H1 (cell line): Measurements from ENCODE around the gene AAR2.

Experiments
- BRCA1 ChIP-seq: IDR thresholded peaks from 2 replicates; pipeline ENCODE4 v1.6.1; 2012; ENCODE audit warnings: low read depth, low read length, improper control_type of control experiment
- CEBPB ChIP-seq: IDR thresholded peaks from 2 replicates; pipeline ENCODE4 v1.6.1; 2012; ENCODE audit warnings: low read depth, low read length
- CHD1 ChIP-seq: IDR thresholded peaks from 2 replicates; pipeline ENCODE4 v1.6.1; 2012; ENCODE audit warnings: low read depth, low read length, improper control_type of control experiment
- CTCF ChIP-seq, 3 experiments: IDR thresholded peaks; 1 replicate in 2 of 3; 2 replicates in 1 of 3; pipeline versions ENCODE4 v1.5.1 to v1.6.1; 2011; ENCODE audit warnings: low read length in 3 of 3, mild to moderate bottlenecking in 3 of 3, inconsistent platforms in 2 of 3, low read depth in 1 of 3, moderate library complexity in 1 of 3; ENCODE audit not compliant: insufficient read depth in 1 of 3; ENCODE audit errors: control extremely low read depth in 1 of 3
- EZH2 ChIP-seq: fragments of 200-600 bp; sonication (generic); IDR thresholded peaks from 2 replicates; pipeline ENCODE4 v1.7.1; 2012; ENCODE audit warnings: low read depth, mild to moderate bottlenecking, moderate library complexity, low read length, inconsistent platforms; ENCODE audit not compliant: severe bottlenecking
- JUN ChIP-seq: IDR thresholded peaks from 2 replicates; pipeline ENCODE4 v1.6.1; 2011; ENCODE audit warnings: low read depth, mild to moderate bottlenecking, improper control_type of control experiment, low read length
- MAX ChIP-seq: IDR thresholded peaks from 2 replicates; pipeline ENCODE4 v1.6.1; 2012; ENCODE audit warnings: inconsistent platforms
- POLR2A ChIP-seq, 2 experiments: IDR thresholded peaks; 1 replicate in 1 of 2; 2 replicates in 1 of 2; pipeline ENCODE4 v1.6.1; 2011; ENCODE audit warnings: low read depth in 2 of 2, low read length in 2 of 2, mild to moderate bottlenecking in 2 of 2; ENCODE audit errors: control extremely low read depth in 1 of 2
- POLR2AphosphoS5 ChIP-seq: IDR thresholded peaks from 2 replicates; pipeline ENCODE4 v1.6.1; 2011; ENCODE audit warnings: low read depth, low read length
- SIX5 ChIP-seq: IDR thresholded peaks from 2 replicates; pipeline ENCODE4 v1.6.1; 2011; ENCODE audit warnings: mild to moderate bottlenecking, low read depth, low read length
- SP2 ChIP-seq: IDR thresholded peaks from 2 replicates; pipeline ENCODE4 v1.6.1; 2012; ENCODE audit warnings: mild to moderate bottlenecking, low read length, inconsistent platforms
- TBP ChIP-seq: IDR thresholded peaks from 2 replicates; pipeline ENCODE4 v1.6.1; 2011; ENCODE audit warnings: low read depth, low read length, improper control_type of control experiment

GRCh38 chr20:36264426-36265246, 28.4 kb downstream of the AAR2 start:
- TF ChIP-seq CTCF (IDR thresholded peaks at IDR 0.05; ENCODE audit: control extremely low read depth in 1 of 3, insufficient read depth in 1 of 3, low read depth in 1 of 3, low read length in 3 of 3) (no peak), CHD1 (no peak), SIX5 (no peak), EZH2 (no peak), POLR2A (IDR thresholded peaks at IDR 0.05; ENCODE audit: control extremely low read depth in 1 of 2, low read depth in 2 of 2, low read length in 2 of 2) (no peak), POLR2AphosphoS5 (no peak), CEBPB (no peak), JUN (no peak), MAX (no peak), SP2 (no peak), BRCA1 (no peak), TBP (no peak)
